Sigmoid colon (tissue), 4 donors: Measurements from ENCODE around the gene KCNJ14.

Source experiments
- POLR2AphosphoS5 ChIP-seq, 4 donors: sonication (generic); formaldehyde crosslinking; IDR thresholded peaks; one replicate each; pipeline ENCODE4 v1.6.1; 2017; ENCODE audit warnings: antibody characterized with exemption in 4 of 4
- TF ChIP-seq, protein P1 (sequence below), 4 experiments: fragments of 450-650 bp in 3 of 4; fragments of 200-600 bp in 1 of 4; IDR thresholded peaks; one replicate each; pipeline ENCODE4 v1.5.1; 2016 to 2019; ENCODE audit warnings: antibody characterized with exemption in 4 of 4, mild to moderate bottlenecking in 3 of 4, moderate library complexity in 2 of 4

DNA sequence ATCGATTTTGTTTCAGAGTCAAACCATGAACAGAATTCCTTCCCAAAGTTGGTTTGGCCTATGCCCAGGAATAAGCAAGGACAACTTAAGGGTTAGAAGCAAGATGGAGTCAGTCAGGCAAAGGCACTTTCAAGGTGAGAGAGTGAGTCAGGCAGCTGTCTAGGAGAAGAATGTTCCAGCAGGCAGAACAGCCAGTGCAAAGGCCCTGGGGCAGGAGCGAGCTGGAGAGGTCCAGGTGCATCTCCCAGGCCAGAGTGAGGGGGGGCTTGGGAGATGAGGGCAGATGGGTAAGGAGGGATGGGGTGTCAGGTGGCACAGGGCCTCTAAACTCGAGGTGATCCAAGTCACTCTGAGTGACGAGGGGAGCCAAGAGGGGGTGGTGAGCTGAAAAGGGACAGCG is 18.8 kb upstream of the KCNJ14 start:
- TF ChIP-seq, protein P1, sequence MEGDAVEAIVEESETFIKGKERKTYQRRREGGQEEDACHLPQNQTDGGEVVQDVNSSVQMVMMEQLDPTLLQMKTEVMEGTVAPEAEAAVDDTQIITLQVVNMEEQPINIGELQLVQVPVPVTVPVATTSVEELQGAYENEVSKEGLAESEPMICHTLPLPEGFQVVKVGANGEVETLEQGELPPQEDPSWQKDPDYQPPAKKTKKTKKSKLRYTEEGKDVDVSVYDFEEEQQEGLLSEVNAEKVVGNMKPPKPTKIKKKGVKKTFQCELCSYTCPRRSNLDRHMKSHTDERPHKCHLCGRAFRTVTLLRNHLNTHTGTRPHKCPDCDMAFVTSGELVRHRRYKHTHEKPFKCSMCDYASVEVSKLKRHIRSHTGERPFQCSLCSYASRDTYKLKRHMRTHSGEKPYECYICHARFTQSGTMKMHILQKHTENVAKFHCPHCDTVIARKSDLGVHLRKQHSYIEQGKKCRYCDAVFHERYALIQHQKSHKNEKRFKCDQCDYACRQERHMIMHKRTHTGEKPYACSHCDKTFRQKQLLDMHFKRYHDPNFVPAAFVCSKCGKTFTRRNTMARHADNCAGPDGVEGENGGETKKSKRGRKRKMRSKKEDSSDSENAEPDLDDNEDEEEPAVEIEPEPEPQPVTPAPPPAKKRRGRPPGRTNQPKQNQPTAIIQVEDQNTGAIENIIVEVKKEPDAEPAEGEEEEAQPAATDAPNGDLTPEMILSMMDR (IDR thresholded peaks at IDR 0.05), result no peak
- no peak for TF ChIP-seq POLR2AphosphoS5 (IDR thresholded peaks at IDR 0.05)
